GM19099 (cell line): ENCODE measurements around the gene OGFRL1.

ENCODE experiments used
- POLR2A ChIP-seq: IDR thresholded peaks from 3 replicates; pipeline ENCODE4 v1.6.1; 2011; ENCODE audit warnings: low read depth; ENCODE audit not compliant: insufficient read length; ENCODE audit errors: extremely low read depth

Gene OGFRL1

GRCh38 chr6:71338540-71339316 lies 50.1 kb downstream of the OGFRL1 start:
- no peak for TF ChIP-seq POLR2A

- TF ChIP-seq POLR2A = no peak
These were observed 54.2 kb downstream of the OGFRL1 start for GRCh38 chr6:71342772-71343171.

- no peak for TF ChIP-seq POLR2A
These were observed 57.1 kb downstream of the OGFRL1 start for GRCh38 chr6:71345476-71346333.

- no peak for TF ChIP-seq POLR2A
These were observed 57.7 kb downstream of the OGFRL1 start for GRCh38 chr6:71346334-71346694.

GRCh38 chr6:71347119-71347518 lies 58.5 kb downstream of the OGFRL1 start:
- TF ChIP-seq POLR2A = no peak

GRCh38 chr6:71349395-71349794 lies 60.8 kb downstream of the OGFRL1 start:
- no peak for TF ChIP-seq POLR2A

GRCh38 chr6:71349976-71350615 lies 61.5 kb downstream of the OGFRL1 start:
- TF ChIP-seq POLR2A = no peak

GRCh38 chr6:71351190-71351589 lies 62.6 kb downstream of the OGFRL1 start:
- TF ChIP-seq POLR2A = no peak
